NB4 (cell line): ENCODE results near the gene TNFRSF14.

Source experiments
- DNase-seq: peaks from one replicate; pipeline ENCODE4 v3.0.0; 2010; ENCODE audit warnings: low read depth
- H3K4me3 ChIP-seq: one replicate; pipeline ENCODE4 v1.5.1; 2011; ENCODE audit warnings: mild to moderate bottlenecking, low read depth, low read length, moderate library complexity
- CTCF ChIP-seq: IDR thresholded peaks from one replicate; pipeline ENCODE4 v1.5.1; 2012; ENCODE audit warnings: low read depth, low read length
- MAX ChIP-seq: IDR thresholded peaks from 2 replicates; pipeline ENCODE4 v1.6.1; 2011; ENCODE audit warnings: low read depth, low read length
- MYC ChIP-seq: IDR thresholded peaks from 2 replicates; pipeline ENCODE4 v1.6.1; 2011; ENCODE audit warnings: low read depth, low read length
- POLR2A ChIP-seq: IDR thresholded peaks from 2 replicates; pipeline ENCODE4 v1.6.1; 2011; ENCODE audit warnings: mild to moderate bottlenecking; ENCODE audit not compliant: insufficient read length; ENCODE audit errors: extremely low read depth

Gene TNFRSF14

GRCh38 chr1:2587071-2587859 is 31.1 kb downstream of the TNFRSF14 start:
- peak; percentile 45 for DNase-seq
- no peak for TF ChIP-seq POLR2A
- TF ChIP-seq MYC: no peak
- no peak for TF ChIP-seq CTCF
- TF ChIP-seq MAX: no peak
- H3K4me3 ChIP-seq: peak overlapping the region; percentile 34

GRCh38 chr1:2587860-2588571 is 31.8 kb downstream of the TNFRSF14 start:
- no peak for TF ChIP-seq POLR2A
- DNase-seq: no peak

GRCh38 chr1:2588661-2589430 is 32.7 kb downstream of the TNFRSF14 start:
- DNase-seq: no peak
- no peak for TF ChIP-seq MAX
- no peak for TF ChIP-seq POLR2A
- no peak for TF ChIP-seq MYC
- TF ChIP-seq CTCF: no peak
- H3K4me3 ChIP-seq: no peak overlapping the region

More at GRCh38 chr1:2587860-2588571, 31.8 kb downstream of the TNFRSF14 start:
- H3K4me3 ChIP-seq: no peak overlapping the region

GRCh38 chr1:2589431-2590232 is 33.5 kb downstream of the TNFRSF14 start:
- TF ChIP-seq MYC: no peak
- no peak for TF ChIP-seq POLR2A
- no peak for TF ChIP-seq MAX
- no peak for TF ChIP-seq CTCF
- no peak for DNase-seq
- H3K4me3 ChIP-seq: no peak overlapping the region

GRCh38 chr1:2590233-2591141 is 34.3 kb downstream of the TNFRSF14 start:
- no peak overlapping the region for H3K4me3 ChIP-seq
- TF ChIP-seq MAX: no peak
- TF ChIP-seq CTCF: no peak
- TF ChIP-seq POLR2A: no peak
- TF ChIP-seq MYC: no peak
- DNase-seq: no peak
